ENCODE data around the gene PHACTR3. TPM values are rescaled to one million over a fixed set of nuclear protein-coding genes. Genes with fewer than 3 reads are reported as not detected.
"Not testable (repeated sequence)": the region's sequence is repeated elsewhere in the genome, so short reads cannot be mapped to it uniquely, and the experiment has no call there.

The PHACTR3 gene
- total RNA-seq, 1 donor, result not detected

GRCh38 chr20:59848182-59848581, 243.8 kb downstream of the PHACTR3 start:
- Histone ChIP-seq H3K27me3 (ENCODE audit: insufficient read depth, low read length) (no peaks in the 10 kb centered on the region), H3K4me1 (ENCODE audit: insufficient read depth, low read length) (no peaks in the 10 kb centered on the region), H4K20me1 (ENCODE audit: insufficient read depth, low read length) (no peaks in the 10 kb centered on the region), H3K27ac (ENCODE audit: low read depth, low read length) (no peak overlapping the region), H3K9me3 (ENCODE audit: low read depth, low read length) (no peaks in the 10 kb centered on the region), H2AFZ (ENCODE audit: low read length) (no peak overlapping the region), H3K79me2 (ENCODE audit: insufficient read depth, low read length) (no peaks in the 10 kb centered on the region), H3K4me2 (ENCODE audit: insufficient read depth, low read length) (no peak overlapping the region), H3K4me3 (ENCODE audit: insufficient read depth, low read length) (no peak overlapping the region), H3K36me3 (ENCODE audit: insufficient read depth, low read length) (no peaks in the 10 kb centered on the region)
- no peak for DNase-seq (ENCODE audit: insufficient read length, low spot score, missing footprints)
- no peak for TF ChIP-seq CTCF (IDR thresholded peaks at IDR 0.05; ENCODE audit: extremely low read depth, low read depth, low read length)

- Histone ChIP-seq H3K79me2 (ENCODE audit: insufficient read depth, low read length) (no peaks in the 10 kb centered on the region), H3K27me3 (ENCODE audit: insufficient read depth, low read length) (no peaks in the 10 kb centered on the region), H3K4me3 (ENCODE audit: insufficient read depth, low read length) (no peak overlapping the region), H3K4me1 (ENCODE audit: insufficient read depth, low read length) (no peaks in the 10 kb centered on the region), H3K9me3 (ENCODE audit: low read depth, low read length) (no peaks in the 10 kb centered on the region), H3K4me2 (ENCODE audit: insufficient read depth, low read length) (no peak overlapping the region), H3K27ac (ENCODE audit: low read depth, low read length) (no peak overlapping the region), H4K20me1 (ENCODE audit: insufficient read depth, low read length) (no peaks in the 10 kb centered on the region), H3K36me3 (ENCODE audit: insufficient read depth, low read length) (no peaks in the 10 kb centered on the region), H2AFZ (ENCODE audit: low read length) (no peak overlapping the region)
- TF ChIP-seq CTCF (IDR thresholded peaks at IDR 0.05; ENCODE audit: extremely low read depth, low read depth, low read length), result peak; percentile 49
- peak; percentile 87 for DNase-seq (ENCODE audit: insufficient read length, low spot score, missing footprints)
Measured at GRCh38 chr20:59850018-59850641, 245.8 kb downstream of the PHACTR3 start.

GRCh38 chr20:59856526-59856925, 252.2 kb downstream of the PHACTR3 start:
- not testable (repeated sequence) for H3K79me2 ChIP-seq (ENCODE audit: insufficient read depth, low read length); H3K4me2 ChIP-seq (ENCODE audit: insufficient read depth, low read length); H3K4me3 ChIP-seq (ENCODE audit: insufficient read depth, low read length); DNase-seq (ENCODE audit: insufficient read length, low spot score, missing footprints); H3K4me1 ChIP-seq (ENCODE audit: insufficient read depth, low read length); H3K27me3 ChIP-seq (ENCODE audit: insufficient read depth, low read length); H4K20me1 ChIP-seq (ENCODE audit: insufficient read depth, low read length); H3K36me3 ChIP-seq (ENCODE audit: insufficient read depth, low read length); H3K27ac ChIP-seq (ENCODE audit: low read depth, low read length); H3K9me3 ChIP-seq (ENCODE audit: low read depth, low read length); H2AFZ ChIP-seq (ENCODE audit: low read length)

- not testable (repeated sequence) for H3K4me3 ChIP-seq (ENCODE audit: insufficient read depth, low read length); H3K27me3 ChIP-seq (ENCODE audit: insufficient read depth, low read length); H3K9me3 ChIP-seq (ENCODE audit: low read depth, low read length); DNase-seq (ENCODE audit: insufficient read length, low spot score, missing footprints); H4K20me1 ChIP-seq (ENCODE audit: insufficient read depth, low read length); H3K27ac ChIP-seq (ENCODE audit: low read depth, low read length); H3K4me2 ChIP-seq (ENCODE audit: insufficient read depth, low read length); H3K36me3 ChIP-seq (ENCODE audit: insufficient read depth, low read length); H3K79me2 ChIP-seq (ENCODE audit: insufficient read depth, low read length); H3K4me1 ChIP-seq (ENCODE audit: insufficient read depth, low read length); H2AFZ ChIP-seq (ENCODE audit: low read length)
Measured at GRCh38 chr20:59856941-59857340, 252.6 kb downstream of the PHACTR3 start.

- no peak overlapping the region for H3K4me2 ChIP-seq (ENCODE audit: insufficient read depth, low read length)
- H3K4me3 ChIP-seq (ENCODE audit: insufficient read depth, low read length), result no peak overlapping the region
- no peaks in the 10 kb centered on the region for H3K4me1 ChIP-seq (ENCODE audit: insufficient read depth, low read length)
- H3K27me3 ChIP-seq (ENCODE audit: insufficient read depth, low read length), result no peaks in the 10 kb centered on the region
- H3K36me3 ChIP-seq (ENCODE audit: insufficient read depth, low read length), result no peaks in the 10 kb centered on the region
- no peak for DNase-seq (ENCODE audit: insufficient read length, low spot score, missing footprints)
- H4K20me1 ChIP-seq (ENCODE audit: insufficient read depth, low read length), result no peaks in the 10 kb centered on the region
- no peaks in the 10 kb centered on the region for H3K9me3 ChIP-seq (ENCODE audit: low read depth, low read length)
- H2AFZ ChIP-seq (ENCODE audit: low read length), result no peak overlapping the region
- no peaks in the 10 kb centered on the region for H3K79me2 ChIP-seq (ENCODE audit: insufficient read depth, low read length)
- H3K27ac ChIP-seq (ENCODE audit: low read depth, low read length), result no peak overlapping the region
- TF ChIP-seq CTCF (IDR thresholded peaks at IDR 0.05; ENCODE audit: extremely low read depth, low read depth, low read length), result no peak
Measured at GRCh38 chr20:59857966-59858365, 253.6 kb downstream of the PHACTR3 start.

Data from osteoblast (primary cell).